CD4-positive, CD25-positive, alpha-beta regulatory T cell (primary cell): ENCODE data around the gene WWP2. TPM values are rescaled to one million over a fixed set of nuclear protein-coding genes. Genes with fewer than 3 reads are reported as not detected.

Experiments used
- ATAC-seq, 2 donors: fragments of 150-1000 bp; cut with Tn5 transposase; one replicate each; pipeline ENCODE4 v1.10.0; 2021; ENCODE audit warnings: low read depth in 2 of 2, moderate number of reproducible peaks in 2 of 2, moderate library complexity in 1 of 2
- DNase-seq, 3 donors: peaks; one replicate each; pipeline versions ENCODE4 v3.0.0 to v3.0.0-alpha.2; 2012 to 2022; ENCODE audit warnings: mixed read lengths in 1 of 3
- H3K27ac ChIP-seq: one replicate; pipeline ENCODE4 v1.7.0; 2013; ENCODE audit warnings: mild to moderate bottlenecking, low read length; ENCODE audit not compliant: insufficient read depth, poor library complexity, severe bottlenecking
- H3K27me3 ChIP-seq: one replicate; pipeline ENCODE4 v1.7.0; 2013; ENCODE audit warnings: low read length; ENCODE audit not compliant: control insufficient read depth, insufficient read depth
- H3K36me3 ChIP-seq: one replicate; pipeline ENCODE4 v1.7.0; 2013; ENCODE audit warnings: mild to moderate bottlenecking, low read length, moderate library complexity; ENCODE audit not compliant: control insufficient read depth, insufficient read depth
- H3K4me1 ChIP-seq: 2 replicates; pipeline ENCODE4 v1.7.0; 2013; ENCODE audit warnings: mild to moderate bottlenecking, low read length; ENCODE audit not compliant: insufficient read depth, control insufficient read depth, poor library complexity, severe bottlenecking
- H3K4me3 ChIP-seq: one replicate; pipeline ENCODE4 v1.7.0; 2013; ENCODE audit warnings: low read depth, mild to moderate bottlenecking, low read length, moderate library complexity
- H3K9me3 ChIP-seq, 2 experiments: 1 replicate in 1 of 2; 2 replicates in 1 of 2; pipeline ENCODE4 v1.7.0; 2013; ENCODE audit warnings: low read length in 2 of 2, mild to moderate bottlenecking in 1 of 2, moderate library complexity in 1 of 2; ENCODE audit not compliant: control insufficient read depth in 2 of 2
- H3K27ac Mint-ChIP-seq, 3 donors: one replicate each; pipeline ENCODE4 v1.8.0; 2020 to 2022; ENCODE audit warnings: mild to moderate bottlenecking in 3 of 3, mixed read lengths in 3 of 3, moderate library complexity in 2 of 3
- H3K27me3 Mint-ChIP-seq: one replicate; pipeline ENCODE4 v1.8.0; 2022; ENCODE audit warnings: mild to moderate bottlenecking, mixed read lengths
- H3K36me3 Mint-ChIP-seq: one replicate; pipeline ENCODE4 v1.8.0; 2020; ENCODE audit warnings: mixed read lengths
- H3K4me1 Mint-ChIP-seq, 4 donors: one replicate each; pipeline ENCODE4 v1.8.0; 2020 to 2022; ENCODE audit warnings: mixed read lengths in 4 of 4, mild to moderate bottlenecking in 1 of 4
- H3K4me3 Mint-ChIP-seq, 4 donors: one replicate each; pipeline ENCODE4 v1.8.0; 2020 to 2022; ENCODE audit warnings: mild to moderate bottlenecking in 4 of 4, mixed read lengths in 4 of 4, moderate library complexity in 3 of 4
- H3K9me3 Mint-ChIP-seq, 7 donors: one replicate each; pipeline ENCODE4 v1.8.0; 2020 to 2022; ENCODE audit warnings: mixed read lengths in 7 of 7, mild to moderate bottlenecking in 3 of 7, moderate library complexity in 2 of 7
- polyA plus RNA-seq, 4 donors: library from polyadenylated mRNA; unstranded; fragments of 300-500 nt; fragmentation: Illumina TruSeq; gene quantifications; one replicate each; pipeline ENCODE4 v1.2.3, GENCODE V29; 2021
- total RNA-seq: library from RNA; stranded (reverse); gene quantifications from one replicate; pipeline ENCODE4 v1.2.3, GENCODE V29; 2022

WWP2 gene
- total and polyA plus RNA-seq, 5 donors from 2014 or later, result 36.3 to 93.0 (median 41.5) TPM

GRCh38 chr16:69768666-69769065, 6.5 kb downstream of the WWP2 start:
- H3K4me3 Mint-ChIP-seq, result peak overlapping the region in 2 of 4 donors; percentile 15 to 52
- peaks cover 0 to 1% (median 0%) of the 10 kb centered on the region in 7 donors for H3K9me3 Mint-ChIP-seq
- no peaks in the 10 kb centered on the region for H3K27me3 Mint-ChIP-seq
- peaks cover 6 to 82% (median 43%) of the 10 kb centered on the region in 4 donors for H3K4me1 Mint-ChIP-seq
- H3K27me3 ChIP-seq, result no peaks in the 10 kb centered on the region
- H3K4me1 ChIP-seq, result peaks cover 7% of the 10 kb centered on the region
- peak overlapping the region in 2 of 3 donors; percentile 33 to 54 for H3K27ac Mint-ChIP-seq
- no peak overlapping the region for H3K27ac ChIP-seq
- H3K9me3 ChIP-seq, result no peaks in the 10 kb centered on the region
- no peak overlapping the region for H3K4me3 ChIP-seq
- H3K36me3 ChIP-seq, result no peaks in the 10 kb centered on the region
- DNase-seq, result no peak
- ATAC-seq, result no peak
- peaks cover 14% of the 10 kb centered on the region for H3K36me3 Mint-ChIP-seq

- Mint-ChIP-seq H3K27me3 (no peaks in the 10 kb centered on the region), H3K27ac (no peak overlapping the region), H3K36me3 (peaks cover 14% of the 10 kb centered on the region), H3K4me3 (no peak overlapping the region), H3K4me1 (peaks cover 5 to 82% (median 45%) of the 10 kb centered on the region in 4 donors), H3K9me3 (peaks cover 0 to 1% (median 0%) of the 10 kb centered on the region in 7 donors)
- Histone ChIP-seq H3K4me3 (no peak overlapping the region), H3K4me1 (peaks cover 7% of the 10 kb centered on the region), H3K9me3 (no peaks in the 10 kb centered on the region), H3K36me3 (no peaks in the 10 kb centered on the region), H3K27me3 (no peaks in the 10 kb centered on the region), H3K27ac (no peak overlapping the region)
- DNase-seq, result no peak
- no peak for ATAC-seq
Measured at GRCh38 chr16:69769404-69769803, 7.3 kb downstream of the WWP2 start.

- no peak for ATAC-seq
- Histone ChIP-seq H3K27me3 (no peaks in the 10 kb centered on the region), H3K4me3 (no peak overlapping the region), H3K4me1 (peaks cover 7% of the 10 kb centered on the region), H3K9me3 (peaks cover 12 to 14% of the 10 kb centered on the region in 2 experiments), H3K27ac (no peak overlapping the region), H3K36me3 (peaks cover 14% of the 10 kb centered on the region)
- Mint-ChIP-seq H3K27me3 (no peaks in the 10 kb centered on the region), H3K4me1 (peaks cover 22 to 75% (median 48%) of the 10 kb centered on the region in 4 donors), H3K4me3 (peak overlapping the region in 1 of 4 donors; percentile 6), H3K36me3 (peaks cover 21% of the 10 kb centered on the region), H3K27ac (peak overlapping the region in 2 of 3 donors; percentile 49 to 56), H3K9me3 (peaks cover 0 to 13% (median 9%) of the 10 kb centered on the region in 7 donors)
- DNase-seq, result no peak
Measured at GRCh38 chr16:69771651-69771967, 9.5 kb downstream of the WWP2 start.

GRCh38 chr16:69773260-69773947, 11.3 kb downstream of the WWP2 start:
- H3K4me3 ChIP-seq, result no peak overlapping the region
- H3K4me1 ChIP-seq, result peaks cover 7% of the 10 kb centered on the region
- Mint-ChIP-seq H3K27ac (peak overlapping the region in 1 of 3 donors; percentile 14), H3K4me3 (peak overlapping the region in 1 of 4 donors; percentile 58), H3K9me3 (peaks cover 0 to 13% (median 9%) of the 10 kb centered on the region in 7 donors), H3K27me3 (no peaks in the 10 kb centered on the region), H3K36me3 (peaks cover 21% of the 10 kb centered on the region), H3K4me1 (peaks cover 17 to 64% (median 39%) of the 10 kb centered on the region in 4 donors)
- peaks cover 17% of the 10 kb centered on the region for H3K36me3 ChIP-seq
- H3K27ac ChIP-seq, result no peak overlapping the region
- no peak for ATAC-seq
- no peak for DNase-seq
- H3K9me3 ChIP-seq, result peaks cover 12 to 14% of the 10 kb centered on the region in 2 experiments
- H3K27me3 ChIP-seq, result no peaks in the 10 kb centered on the region

- ATAC-seq, result no peak
- Mint-ChIP-seq H3K4me1 (peaks cover 21 to 54% (median 36%) of the 10 kb centered on the region in 4 donors), H3K27ac (no peak overlapping the region), H3K27me3 (no peaks in the 10 kb centered on the region), H3K4me3 (no peak overlapping the region), H3K9me3 (peaks cover 0 to 13% (median 9%) of the 10 kb centered on the region in 7 donors), H3K36me3 (peaks cover 24% of the 10 kb centered on the region)
- no peak for DNase-seq
- peaks cover 19% of the 10 kb centered on the region for H3K36me3 ChIP-seq
- H3K27ac ChIP-seq, result no peak overlapping the region
- H3K27me3 ChIP-seq, result no peaks in the 10 kb centered on the region
- H3K4me3 ChIP-seq, result no peak overlapping the region
- peaks cover 12 to 14% of the 10 kb centered on the region in 2 experiments for H3K9me3 ChIP-seq
- H3K4me1 ChIP-seq, result peaks cover 7% of the 10 kb centered on the region
Measured at GRCh38 chr16:69775563-69775962, 13.4 kb downstream of the WWP2 start.

GRCh38 chr16:69779724-69780123, 17.6 kb downstream of the WWP2 start:
- Histone ChIP-seq H3K4me3 (no peak overlapping the region), H3K27me3 (no peaks in the 10 kb centered on the region), H3K4me1 (no peaks in the 10 kb centered on the region), H3K36me3 (peaks cover 33% of the 10 kb centered on the region), H3K27ac (no peak overlapping the region), H3K9me3 (peaks cover 12 to 14% of the 10 kb centered on the region in 2 experiments)
- peak overlapping the region in 1 of 3 donors; percentile 38 for H3K27ac Mint-ChIP-seq
- DNase-seq, result no peak
- H3K4me3 Mint-ChIP-seq, result no peak overlapping the region
- H3K36me3 Mint-ChIP-seq, result peaks cover 37% of the 10 kb centered on the region
- no peak for ATAC-seq
- H3K4me1 Mint-ChIP-seq, result peaks cover 14 to 28% (median 18%) of the 10 kb centered on the region in 4 donors
- H3K9me3 Mint-ChIP-seq, result peaks cover 0 to 13% (median 9%) of the 10 kb centered on the region in 7 donors
- no peaks in the 10 kb centered on the region for H3K27me3 Mint-ChIP-seq

GRCh38 chr16:69781118-69781517, 19.0 kb downstream of the WWP2 start:
- DNase-seq, result peak in 1 of 3 donors; percentile 13
- peaks cover 4 to 21% (median 9%) of the 10 kb centered on the region in 4 donors for H3K4me1 Mint-ChIP-seq

GRCh38 chr16:69784586-69784985, 22.5 kb downstream of the WWP2 start:
- H3K27me3 ChIP-seq, result no peaks in the 10 kb centered on the region
- H3K27ac ChIP-seq, result no peak overlapping the region
- no peaks in the 10 kb centered on the region for H3K9me3 ChIP-seq
- H3K4me1 Mint-ChIP-seq, result peaks cover 5 to 15% (median 11%) of the 10 kb centered on the region in 4 donors
- H3K36me3 ChIP-seq, result peaks cover 51% of the 10 kb centered on the region
- no peaks in the 10 kb centered on the region for H3K9me3 Mint-ChIP-seq
- ATAC-seq (no peak), DNase-seq (no peak)
- no peak overlapping the region for H3K4me3 Mint-ChIP-seq
- no peak overlapping the region for H3K4me3 ChIP-seq
- H3K27ac Mint-ChIP-seq, result no peak overlapping the region
- H3K4me1 ChIP-seq, result no peaks in the 10 kb centered on the region
- H3K27me3 Mint-ChIP-seq, result no peaks in the 10 kb centered on the region
- peaks cover 30% of the 10 kb centered on the region for H3K36me3 Mint-ChIP-seq

More at GRCh38 chr16:69781118-69781517, 19.0 kb downstream of the WWP2 start:
- no peak overlapping the region for H3K27ac ChIP-seq
- Mint-ChIP-seq H3K27ac (peak overlapping the region in 2 of 3 donors; percentile 38 to 83), H3K4me3 (no peak overlapping the region), H3K36me3 (peaks cover 23% of the 10 kb centered on the region), H3K27me3 (no peaks in the 10 kb centered on the region), H3K9me3 (peaks cover 0 to 1% (median 0%) of the 10 kb centered on the region in 7 donors)
- H3K4me3 ChIP-seq, result no peak overlapping the region
- H3K36me3 ChIP-seq, result peaks cover 28% of the 10 kb centered on the region
- no peak for ATAC-seq
- H3K9me3 ChIP-seq, result peaks cover 2% of the 10 kb centered on the region in 2 experiments
- H3K4me1 ChIP-seq, result no peaks in the 10 kb centered on the region
- no peaks in the 10 kb centered on the region for H3K27me3 ChIP-seq
